Erythroblast (primary cell): Measurements from ENCODE around the gene SMCP.

Experiments used
- DNase-seq, 2 experiments: peaks; one replicate each; lab custom pipeline; 2025; lab: John Stamatoyannopoulos, UW
- GATA1 ChIP-seq: IDR thresholded peaks from 2 replicates; pipeline ENCODE4 v1.6.1; 2011; ENCODE audit warnings: low read depth, mild to moderate bottlenecking, control low read depth, low read length, moderate library complexity
- POLR2A ChIP-seq: IDR thresholded peaks from 2 replicates; pipeline ENCODE4 v1.6.1; 2011; ENCODE audit warnings: mild to moderate bottlenecking, low read length

Gene SMCP

GRCh38 chr1:152879559-152880198, 1.6 kb downstream of the SMCP start:
- TF ChIP-seq POLR2A (no peak), GATA1 (no peak)
- DNase-seq: no peak

- DNase-seq: no peak
- TF ChIP-seq GATA1: no peak
- TF ChIP-seq POLR2A: no peak
These were observed 2.2 kb downstream of the SMCP start for GRCh38 chr1:152880316-152880715.

GRCh38 chr1:152880907-152881306, 2.8 kb downstream of the SMCP start:
- DNase-seq: no peak
- TF ChIP-seq GATA1 (no peak), POLR2A (no peak)

- TF ChIP-seq POLR2A: no peak
- no peak for DNase-seq
These were observed 6.0 kb downstream of the SMCP start for GRCh38 chr1:152884085-152884484.

GRCh38 chr1:152884506-152884905, 6.4 kb downstream of the SMCP start:
- TF ChIP-seq POLR2A (no peak), GATA1 (no peak)
- no peak for DNase-seq

- no peak for DNase-seq
- TF ChIP-seq GATA1 (no peak), POLR2A (no peak)
These were observed 7.0 kb downstream of the SMCP start for GRCh38 chr1:152884966-152885624.

- TF ChIP-seq POLR2A (no peak), GATA1 (no peak)
- DNase-seq: no peak
These were observed 8.0 kb downstream of the SMCP start for GRCh38 chr1:152886085-152886484.

GRCh38 chr1:152886758-152887409, 8.8 kb downstream of the SMCP start:
- no peak for TF ChIP-seq POLR2A
- no peak for TF ChIP-seq GATA1
- DNase-seq: no peak

GRCh38 chr1:152888126-152888525, 10.0 kb downstream of the SMCP start:
- DNase-seq: no peak
- TF ChIP-seq GATA1 (no peak), POLR2A (no peak)

GRCh38 chr1:152899027-152899426, 20.9 kb downstream of the SMCP start:
- DNase-seq: no peak
- TF ChIP-seq GATA1: no peak
- TF ChIP-seq POLR2A: no peak

GRCh38 chr1:152899883-152900282, 21.8 kb downstream of the SMCP start:
- TF ChIP-seq GATA1: no peak
- TF ChIP-seq POLR2A: no peak
- DNase-seq: no peak

GRCh38 chr1:152901631-152902030, 23.5 kb downstream of the SMCP start:
- TF ChIP-seq GATA1: no peak
- no peak for TF ChIP-seq POLR2A
- no peak for DNase-seq

GRCh38 chr1:152902636-152903035, 24.5 kb downstream of the SMCP start:
- no peak for TF ChIP-seq POLR2A
- no peak for TF ChIP-seq GATA1
- no peak for DNase-seq

- no peak for DNase-seq
- TF ChIP-seq GATA1 (no peak), POLR2A (no peak)
These were observed 26.7 kb downstream of the SMCP start for GRCh38 chr1:152904688-152905440.
